IPS-11a (cell line): ENCODE data around the gene ATP13A3.
"Not testable (repeated sequence)": the region's sequence is repeated elsewhere in the genome, so short reads cannot be mapped to it uniquely, and the experiment has no call there.

Experiments
- H3K4me3 ChIP-seq: one replicate; pipeline ENCODE4 v1.5.1; 2013; ENCODE audit warnings: low read depth, low read length, control low read depth

The ATP13A3 gene

GRCh38 chr3:194486540-194487288, at the start of gene ATP13A3:
ATP13A3 (minus strand) TSS chr3:194487002; CDS start chr3:194462190, 24,812 bp downstream.
- peak within 1 kb of the TSS; percentile 82 for H3K4me3 ChIP-seq

DNA sequence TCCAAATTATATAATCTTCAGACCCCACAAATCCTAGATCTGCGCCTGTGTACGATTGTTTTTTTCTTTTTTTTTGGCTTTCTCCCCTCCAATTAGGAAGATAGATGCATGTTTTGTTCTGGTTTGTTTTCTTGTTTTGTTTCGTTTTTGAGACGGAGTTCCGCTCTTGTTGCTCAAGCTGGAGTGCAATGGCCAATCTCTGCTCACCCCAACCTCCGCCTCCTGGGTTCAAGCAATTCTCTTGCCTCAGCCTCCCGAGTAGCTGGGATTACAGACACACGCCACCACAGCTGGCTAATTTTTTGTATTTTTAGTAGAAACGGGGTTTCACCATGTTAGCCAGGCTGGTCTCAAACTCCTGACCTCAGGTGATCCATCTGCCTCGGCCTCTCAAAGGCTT, 48.4 kb upstream of the ATP13A3 start:
- not testable (repeated sequence) for H3K4me3 ChIP-seq

DNA sequence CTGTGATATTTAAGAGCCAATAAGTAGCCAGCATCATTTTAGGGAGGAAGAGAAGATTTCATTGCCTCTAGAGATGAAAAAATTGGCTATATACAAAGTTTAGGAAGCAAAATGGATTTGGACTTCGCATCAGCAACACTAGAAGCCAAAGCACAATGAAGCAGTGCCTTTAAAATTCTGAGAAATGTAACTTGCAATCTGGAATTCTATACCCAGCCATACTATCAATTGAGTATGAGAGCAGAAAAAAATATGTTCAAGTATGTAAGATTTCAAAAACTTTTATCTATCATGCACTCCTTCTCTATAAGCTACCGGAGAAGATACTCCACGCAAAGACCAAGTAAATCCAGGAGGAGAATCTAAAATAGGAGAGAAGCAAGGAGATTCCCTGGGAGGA, 47.4 kb upstream of the ATP13A3 start:
- no peak overlapping the region for H3K4me3 ChIP-seq

DNA sequence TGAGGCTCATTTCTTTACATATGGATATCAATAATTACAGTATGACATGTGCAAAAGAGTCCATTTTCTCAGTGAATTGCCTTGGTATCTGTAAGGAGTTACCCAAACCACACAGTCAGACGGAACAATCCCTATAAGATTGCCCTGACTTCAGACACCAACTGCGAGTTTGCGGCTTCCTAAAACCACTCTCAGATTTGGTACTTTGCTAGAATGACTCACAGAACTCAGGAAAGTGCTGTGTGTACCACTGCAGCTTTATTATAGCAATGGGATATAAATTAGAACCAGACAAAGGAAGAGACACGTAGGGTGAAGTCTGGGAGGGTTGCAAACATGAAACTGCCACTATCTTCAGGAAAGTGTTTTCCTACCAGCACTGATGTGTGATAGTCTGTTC, 45.8 kb upstream of the ATP13A3 start:
- no peak overlapping the region for H3K4me3 ChIP-seq

DNA sequence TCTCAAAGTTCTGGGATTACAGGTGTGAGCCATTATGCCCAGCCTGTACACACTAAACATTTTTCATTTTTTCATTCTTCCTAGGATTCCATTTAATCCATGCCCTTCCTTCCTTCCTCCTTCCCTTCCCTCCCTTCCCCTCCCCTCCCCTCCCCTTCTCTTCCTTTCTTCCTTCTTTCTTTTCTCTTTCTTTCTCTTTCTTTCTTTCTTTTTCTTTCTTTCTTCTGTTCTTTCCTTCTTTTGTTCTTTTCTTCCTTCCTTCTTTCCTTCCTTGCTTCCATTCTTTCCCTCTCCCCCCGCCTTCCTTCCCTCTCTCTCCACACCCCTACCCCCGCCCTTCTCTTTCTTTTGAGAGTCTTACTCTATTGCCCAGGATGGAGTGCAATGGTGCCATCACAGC, 40.9 kb upstream of the ATP13A3 start:
- H3K4me3 ChIP-seq, result no peak overlapping the region

DNA sequence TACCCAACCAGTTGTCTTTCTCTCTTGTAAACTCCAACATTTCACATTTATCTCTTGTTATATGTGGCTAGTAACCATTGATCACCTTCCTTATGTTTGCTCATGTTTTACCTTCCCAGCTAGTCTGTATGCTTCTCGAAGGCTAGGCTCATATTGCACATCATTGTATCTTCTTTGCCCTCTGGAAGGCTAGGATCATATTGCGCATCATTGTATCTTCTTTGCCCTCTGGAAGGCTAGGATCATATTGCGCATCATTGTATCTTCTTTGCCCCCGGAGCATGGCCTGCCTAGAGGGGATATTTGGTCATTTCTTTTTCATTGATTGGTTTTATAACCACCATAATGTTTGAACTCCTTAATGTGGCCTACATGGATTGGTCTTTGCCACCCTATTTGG, 39.4 kb upstream of the ATP13A3 start:
- H3K4me3 ChIP-seq, result no peak overlapping the region

DNA sequence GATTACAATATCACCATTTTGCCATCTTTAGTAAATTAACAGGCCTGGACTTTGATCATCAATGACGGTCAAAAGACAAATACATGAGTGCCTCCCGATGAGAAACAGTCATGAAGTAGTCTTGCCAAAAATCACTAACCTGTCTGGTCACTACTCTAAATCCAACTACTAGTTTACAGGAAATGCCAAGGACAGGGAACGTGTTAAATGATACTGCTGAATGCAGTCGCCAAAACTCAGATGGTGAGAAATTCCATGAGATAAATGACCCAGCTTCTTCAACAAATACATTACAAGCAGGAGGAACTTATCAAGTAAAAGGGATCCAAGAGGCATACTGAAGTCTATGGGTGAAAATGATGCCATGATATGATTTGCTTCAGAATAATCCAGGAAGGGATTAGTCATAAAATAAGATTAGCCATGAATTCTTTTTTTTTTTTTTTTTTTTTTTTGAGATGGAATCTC, 35.8 kb upstream of the ATP13A3 start:
- H3K4me3 ChIP-seq, result no peak overlapping the region

DNA sequence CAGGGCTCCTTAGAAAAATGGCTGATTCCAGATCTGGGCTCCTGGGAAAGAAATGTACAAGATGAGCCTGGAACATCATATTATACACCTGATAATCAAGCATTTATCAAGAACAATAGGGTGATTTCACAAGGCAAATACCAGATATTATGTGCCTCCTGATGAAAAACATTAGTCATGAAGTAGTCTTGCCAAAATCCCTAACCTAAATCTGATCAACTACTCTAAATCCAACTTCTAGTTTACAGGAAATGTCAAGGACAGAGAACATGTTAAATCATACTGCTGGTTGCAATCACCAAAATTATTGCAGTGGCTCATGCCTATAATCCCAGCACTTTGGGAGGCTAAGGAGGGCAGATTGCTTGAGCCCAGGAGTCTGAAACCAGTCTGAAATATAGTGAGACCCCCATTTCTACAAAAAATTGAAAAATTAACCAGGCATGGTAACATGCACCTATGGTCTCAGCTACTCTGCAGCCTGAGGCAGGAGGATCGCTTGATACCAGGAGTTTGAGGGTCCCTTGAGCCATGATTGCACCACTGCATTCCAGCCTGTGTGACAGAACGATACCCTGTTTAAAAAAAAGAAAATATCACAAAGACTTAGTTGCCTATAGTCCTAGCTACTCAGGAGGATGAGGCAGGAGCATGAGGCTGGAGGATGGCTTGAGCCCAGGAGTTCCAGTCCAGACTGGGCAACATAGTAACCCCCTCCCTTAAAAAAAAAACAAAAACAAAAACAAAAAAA, 34.9 kb upstream of the ATP13A3 start:
- H3K4me3 ChIP-seq, result no peak overlapping the region

DNA sequence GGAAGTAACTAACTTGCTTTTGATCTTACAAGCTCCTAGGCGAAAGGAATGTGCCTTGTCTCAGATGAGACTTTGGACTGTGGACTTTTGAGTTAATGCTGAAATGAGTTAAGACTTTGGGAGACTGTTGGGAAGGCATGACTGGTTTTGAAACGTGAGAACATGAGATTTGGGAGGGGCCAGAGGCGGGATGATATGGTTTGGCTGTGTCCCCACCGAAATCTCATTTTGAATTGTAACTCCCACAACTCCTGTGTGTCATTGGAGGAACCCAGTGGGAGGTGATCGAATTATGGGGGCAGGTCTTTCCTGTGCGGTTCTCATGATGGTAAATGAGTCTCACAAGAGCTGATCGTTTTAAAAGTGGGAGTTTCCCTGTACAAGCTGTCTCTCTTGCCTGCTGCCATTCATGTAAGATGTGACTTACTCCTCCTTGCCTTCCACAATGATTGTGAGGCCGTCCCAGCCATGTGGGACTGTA, 33.9 kb upstream of the ATP13A3 start:
- not testable (repeated sequence) for H3K4me3 ChIP-seq

DNA sequence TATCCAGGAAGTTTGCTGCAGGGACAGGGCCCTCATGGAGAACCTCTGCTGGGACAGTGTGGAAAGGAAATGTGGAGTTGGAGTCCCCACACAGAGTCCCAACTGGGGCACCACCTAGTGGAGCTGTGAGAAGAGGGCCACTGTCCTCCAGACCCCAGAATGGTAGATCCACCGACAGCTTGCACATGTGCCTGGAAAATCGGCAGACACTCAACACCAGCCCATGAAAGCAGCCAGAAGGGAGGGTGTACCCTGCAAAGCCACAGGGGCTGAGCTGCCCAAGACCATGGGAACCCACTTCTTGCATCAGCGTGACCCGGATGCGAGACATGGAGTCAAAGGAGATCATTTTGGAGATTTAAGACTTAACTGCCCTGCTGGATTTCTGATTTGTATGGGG, 33.4 kb upstream of the ATP13A3 start:
- not testable (repeated sequence) for H3K4me3 ChIP-seq

- no peak overlapping the region for H3K4me3 ChIP-seq
Observed at GRCh38 chr3:194518652-194519051, 31.9 kb upstream of the ATP13A3 start.

DNA sequence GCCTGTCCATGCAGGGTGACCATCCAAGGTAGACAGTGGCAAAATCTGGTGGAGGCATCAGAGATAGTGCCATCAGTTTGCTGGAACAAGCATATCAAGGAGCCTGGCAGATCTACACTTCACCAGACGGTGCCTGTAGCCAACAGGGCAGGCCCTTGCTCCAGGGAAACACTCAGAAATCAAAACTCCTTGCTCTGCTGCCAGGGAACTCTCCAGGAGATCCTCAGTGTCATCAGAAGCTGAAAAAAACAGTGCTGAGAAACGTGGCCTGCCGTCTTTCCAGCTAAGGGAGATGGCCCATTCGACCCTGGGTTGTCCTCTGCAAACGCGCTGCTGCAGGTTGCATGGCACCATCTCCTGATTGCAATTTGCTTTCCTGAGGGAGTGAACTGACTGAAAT, 30.5 kb upstream of the ATP13A3 start:
- no peak overlapping the region for H3K4me3 ChIP-seq

DNA sequence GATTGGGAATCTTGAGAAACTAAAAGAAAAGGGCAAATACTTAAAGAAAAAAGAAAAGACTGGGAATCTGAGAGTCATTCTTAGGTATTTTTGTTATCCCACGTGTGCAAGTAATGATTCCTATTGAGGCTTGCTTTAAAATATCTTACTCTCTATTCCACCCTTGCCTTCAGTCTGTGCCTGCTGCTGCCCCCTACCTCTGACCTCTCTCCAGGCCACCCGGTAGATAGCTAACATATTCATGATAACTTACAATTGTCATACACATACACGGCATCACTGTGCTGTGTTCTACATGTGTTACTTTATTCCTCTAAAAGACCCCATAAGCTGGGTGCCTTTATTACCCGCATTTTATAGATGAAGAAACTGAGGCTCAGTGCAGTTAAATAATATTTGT, 27.8 kb upstream of the ATP13A3 start:
- no peak overlapping the region for H3K4me3 ChIP-seq

GRCh38 chr3:194512895-194513601, 26.2 kb upstream of the ATP13A3 start:
- no peak overlapping the region for H3K4me3 ChIP-seq

- no peak overlapping the region for H3K4me3 ChIP-seq
Observed at GRCh38 chr3:194508491-194509453, 22.0 kb upstream of the ATP13A3 start.

DNA sequence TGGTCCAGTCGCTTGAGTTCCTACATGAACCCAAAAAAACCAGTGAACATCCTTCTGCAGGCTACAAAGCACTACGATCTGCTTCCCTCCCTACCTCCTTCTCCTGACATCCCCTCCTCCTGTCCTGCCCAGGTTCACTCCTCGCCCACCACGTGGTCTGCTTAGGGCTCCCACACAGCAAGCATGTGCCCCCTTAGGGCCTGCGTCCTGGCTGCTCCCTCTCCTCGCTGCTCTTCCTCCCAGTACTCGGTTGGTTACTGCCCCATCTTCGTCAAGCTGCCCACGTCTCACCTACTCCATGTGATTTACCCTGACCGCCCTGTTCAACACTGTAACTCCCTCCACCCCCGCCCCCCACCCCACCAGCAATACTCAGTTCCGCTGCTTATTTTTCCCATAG, 20.8 kb upstream of the ATP13A3 start:
- H3K4me3 ChIP-seq, result no peak overlapping the region

- H3K4me3 ChIP-seq, result no peak overlapping the region
Observed at GRCh38 chr3:194505791-194506415, 19.1 kb upstream of the ATP13A3 start.

GRCh38 chr3:194504861-194505260, 18.1 kb upstream of the ATP13A3 start:
- H3K4me3 ChIP-seq, result no peak overlapping the region

DNA sequence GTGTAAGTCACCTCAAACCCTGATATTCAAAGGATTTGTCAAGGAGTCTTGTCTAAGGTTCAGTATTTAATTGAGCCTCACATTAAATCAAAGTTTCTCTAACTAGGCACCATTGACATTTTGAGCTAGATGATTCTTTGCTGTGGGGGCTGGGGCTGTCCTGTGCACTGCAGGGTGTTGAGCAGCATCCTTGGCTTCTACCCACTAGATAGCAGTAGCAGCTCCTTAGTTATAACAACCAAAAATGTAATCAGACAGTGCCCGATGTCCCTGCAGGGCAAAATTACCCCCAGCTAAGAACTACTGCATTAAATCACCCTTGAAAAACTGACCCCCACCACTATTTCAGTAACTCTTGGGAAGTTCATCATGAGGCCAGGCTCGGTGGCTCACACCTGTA, 17.3 kb upstream of the ATP13A3 start:
- no peak overlapping the region for H3K4me3 ChIP-seq

DNA sequence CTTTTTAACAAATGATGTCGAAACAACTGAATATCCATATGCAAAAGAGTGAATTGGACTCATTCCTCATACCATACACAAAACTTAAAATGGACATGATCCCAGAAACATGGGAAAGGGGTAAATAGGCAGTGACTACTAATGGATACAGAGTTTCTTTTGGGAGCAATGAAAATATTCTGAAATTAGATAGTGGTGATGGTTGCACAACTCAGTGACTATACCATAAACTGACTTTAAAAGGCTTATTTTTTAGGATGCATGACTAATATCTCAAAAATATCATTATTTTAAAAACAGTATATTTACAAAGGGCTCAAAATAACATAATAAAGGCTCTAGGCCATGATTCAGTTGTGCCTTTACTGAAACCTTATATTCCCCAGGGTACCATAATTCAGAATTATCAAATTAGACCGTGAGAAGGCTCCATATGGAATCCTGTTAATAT, 16.3 kb upstream of the ATP13A3 start:
- H3K4me3 ChIP-seq, result no peak overlapping the region
